ENCODE data around the gene RTTN.
"Not testable (repeated sequence)": the region's sequence is repeated elsewhere in the genome, so short reads cannot be mapped to it uniquely, and the experiment has no call there.

DNA sequence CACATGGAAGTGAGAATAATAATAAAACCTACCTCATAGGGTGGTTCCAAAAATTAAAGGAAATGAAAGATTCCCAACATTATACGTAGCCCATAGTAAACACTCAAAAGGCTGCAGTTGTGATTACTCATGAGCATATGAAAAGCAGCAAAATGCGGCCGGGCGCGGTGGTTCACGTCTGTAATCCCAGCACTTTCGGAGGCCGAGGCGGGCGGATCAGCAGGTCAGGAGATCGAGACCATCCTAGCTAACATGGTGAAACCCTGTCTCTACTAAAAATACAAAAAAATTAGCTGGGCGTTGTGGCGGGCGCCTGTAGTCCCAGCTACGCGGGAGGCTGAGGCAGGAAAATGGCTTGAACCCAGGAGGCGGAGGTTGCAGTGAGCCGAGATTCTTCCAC, 44.4 kb upstream of the RTTN start:
- TF ChIP-seq, protein P1, sequence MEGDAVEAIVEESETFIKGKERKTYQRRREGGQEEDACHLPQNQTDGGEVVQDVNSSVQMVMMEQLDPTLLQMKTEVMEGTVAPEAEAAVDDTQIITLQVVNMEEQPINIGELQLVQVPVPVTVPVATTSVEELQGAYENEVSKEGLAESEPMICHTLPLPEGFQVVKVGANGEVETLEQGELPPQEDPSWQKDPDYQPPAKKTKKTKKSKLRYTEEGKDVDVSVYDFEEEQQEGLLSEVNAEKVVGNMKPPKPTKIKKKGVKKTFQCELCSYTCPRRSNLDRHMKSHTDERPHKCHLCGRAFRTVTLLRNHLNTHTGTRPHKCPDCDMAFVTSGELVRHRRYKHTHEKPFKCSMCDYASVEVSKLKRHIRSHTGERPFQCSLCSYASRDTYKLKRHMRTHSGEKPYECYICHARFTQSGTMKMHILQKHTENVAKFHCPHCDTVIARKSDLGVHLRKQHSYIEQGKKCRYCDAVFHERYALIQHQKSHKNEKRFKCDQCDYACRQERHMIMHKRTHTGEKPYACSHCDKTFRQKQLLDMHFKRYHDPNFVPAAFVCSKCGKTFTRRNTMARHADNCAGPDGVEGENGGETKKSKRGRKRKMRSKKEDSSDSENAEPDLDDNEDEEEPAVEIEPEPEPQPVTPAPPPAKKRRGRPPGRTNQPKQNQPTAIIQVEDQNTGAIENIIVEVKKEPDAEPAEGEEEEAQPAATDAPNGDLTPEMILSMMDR (IDR thresholded peaks at IDR 0.05), result not testable (repeated sequence)
- not testable (repeated sequence) for TF ChIP-seq POLR2A (IDR thresholded peaks at IDR 0.05)

Measured in uterus (tissue), 2 donors.